HG03139 (cell line): Measurements from ENCODE around the gene ARMC12.

Source experiments
- ATAC-seq: cut with Tn5 transposase; IDR thresholded peaks from one replicate; pipeline ENCODE4 v1.9.1; 2021; ENCODE audit not compliant: unreplicated experiment

The ARMC12 gene

DNA sequence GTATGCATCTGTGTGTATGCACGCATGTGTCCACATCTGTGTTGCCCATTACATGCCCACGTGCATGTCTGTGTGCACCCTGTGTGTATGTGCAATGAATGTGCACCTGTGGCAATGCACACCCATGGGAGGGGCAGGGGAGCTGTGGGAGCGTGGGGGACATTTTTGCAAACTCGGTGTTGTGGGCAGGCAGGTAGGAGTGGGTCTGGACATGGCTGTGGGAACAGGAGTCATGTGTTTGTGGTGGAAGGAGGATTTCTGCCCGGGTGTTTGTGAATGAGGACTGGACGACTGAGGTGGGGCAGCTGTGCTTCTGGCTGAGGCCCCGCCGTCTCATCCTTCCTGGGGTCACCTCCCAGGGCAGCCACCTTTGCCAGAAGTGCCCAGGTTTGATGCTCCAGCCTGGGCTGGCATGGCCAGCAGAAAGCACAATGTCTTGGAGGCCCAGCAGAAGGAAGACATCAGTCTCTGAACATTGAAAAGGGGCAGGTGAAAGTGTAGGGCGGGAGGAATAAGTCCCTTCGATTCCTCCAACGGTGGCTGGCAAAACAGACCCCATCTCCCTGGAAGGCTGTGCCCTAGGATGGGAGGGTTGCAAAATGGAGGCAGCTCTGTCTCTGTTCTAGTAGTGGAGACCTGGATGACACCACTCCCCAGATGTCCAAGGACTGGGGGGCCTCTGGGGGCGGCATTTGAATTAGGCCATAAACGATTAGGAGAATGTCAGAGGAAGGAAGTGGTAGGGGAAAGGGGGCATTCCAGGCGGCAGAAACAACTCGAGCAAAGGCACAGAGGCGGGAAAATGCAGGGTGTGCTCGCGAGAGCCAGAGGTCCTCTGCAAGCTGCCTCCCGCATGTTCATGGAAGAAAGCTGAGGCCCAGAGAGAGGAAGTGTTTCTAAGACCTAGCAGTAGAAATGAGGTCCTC, 19.1 kb upstream of the ARMC12 start:
- no peak for ATAC-seq

DNA sequence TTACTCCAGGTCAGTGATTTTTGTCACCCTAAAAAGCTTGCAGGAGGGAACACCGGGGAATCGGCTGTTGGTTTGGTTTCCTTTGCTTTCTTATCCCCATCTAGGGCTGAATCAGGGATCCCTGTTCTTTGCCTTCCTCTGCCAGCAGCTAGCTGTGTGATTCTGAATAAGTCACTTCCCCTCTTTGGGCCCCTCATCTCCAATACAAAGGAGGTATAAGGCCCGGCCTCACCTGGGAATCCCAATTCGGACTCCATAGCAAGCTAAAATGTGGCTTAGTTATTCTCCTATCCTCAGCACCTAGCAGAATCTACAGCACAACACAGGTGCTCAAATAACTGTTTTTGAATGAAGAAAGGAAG, 18.5 kb upstream of the ARMC12 start:
- ATAC-seq = no peak

DNA sequence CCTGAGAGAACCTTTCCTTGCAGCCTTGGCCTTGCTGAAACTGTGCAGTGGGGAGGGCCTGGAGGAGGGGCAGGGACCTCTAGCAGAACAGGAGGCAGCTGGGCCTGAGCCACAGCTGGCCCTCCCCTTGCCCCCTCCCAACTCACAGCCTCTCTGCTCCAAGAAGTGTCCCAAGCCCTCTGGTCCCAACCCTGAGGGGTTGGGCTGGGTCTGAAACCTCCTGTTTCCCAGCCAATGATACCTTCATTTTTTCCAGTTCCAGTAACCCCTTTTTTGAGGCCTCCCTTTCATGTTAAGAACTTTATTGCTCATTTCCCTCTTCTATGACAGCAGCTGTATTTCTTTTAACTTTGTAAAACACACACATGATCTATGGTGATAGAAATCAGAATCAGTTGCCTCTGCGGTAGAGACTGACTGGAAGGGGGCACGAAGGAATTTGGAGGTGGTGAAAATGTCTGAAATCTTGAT, 17.9 kb upstream of the ARMC12 start:
- no peak for ATAC-seq

DNA sequence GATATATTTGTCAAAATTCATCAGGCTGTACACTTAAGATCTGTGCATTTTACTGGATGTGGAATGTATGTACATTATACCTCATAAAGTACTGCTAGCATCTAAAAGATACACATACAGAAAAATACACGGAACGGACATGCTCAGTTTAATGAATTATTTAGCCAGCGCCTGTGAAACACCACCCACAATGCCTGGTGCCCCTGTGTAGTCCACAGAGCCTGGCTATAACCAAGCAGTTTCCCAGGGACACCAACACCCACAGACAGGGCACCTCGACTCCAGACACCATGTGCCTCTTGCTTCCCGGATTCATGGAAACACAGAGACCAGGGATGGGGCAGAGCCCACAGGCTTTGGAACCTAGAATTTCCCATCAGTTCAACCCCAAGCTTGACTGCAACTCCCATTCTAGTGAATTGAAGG, 17.4 kb upstream of the ARMC12 start:
- peak; percentile 27 for ATAC-seq

DNA sequence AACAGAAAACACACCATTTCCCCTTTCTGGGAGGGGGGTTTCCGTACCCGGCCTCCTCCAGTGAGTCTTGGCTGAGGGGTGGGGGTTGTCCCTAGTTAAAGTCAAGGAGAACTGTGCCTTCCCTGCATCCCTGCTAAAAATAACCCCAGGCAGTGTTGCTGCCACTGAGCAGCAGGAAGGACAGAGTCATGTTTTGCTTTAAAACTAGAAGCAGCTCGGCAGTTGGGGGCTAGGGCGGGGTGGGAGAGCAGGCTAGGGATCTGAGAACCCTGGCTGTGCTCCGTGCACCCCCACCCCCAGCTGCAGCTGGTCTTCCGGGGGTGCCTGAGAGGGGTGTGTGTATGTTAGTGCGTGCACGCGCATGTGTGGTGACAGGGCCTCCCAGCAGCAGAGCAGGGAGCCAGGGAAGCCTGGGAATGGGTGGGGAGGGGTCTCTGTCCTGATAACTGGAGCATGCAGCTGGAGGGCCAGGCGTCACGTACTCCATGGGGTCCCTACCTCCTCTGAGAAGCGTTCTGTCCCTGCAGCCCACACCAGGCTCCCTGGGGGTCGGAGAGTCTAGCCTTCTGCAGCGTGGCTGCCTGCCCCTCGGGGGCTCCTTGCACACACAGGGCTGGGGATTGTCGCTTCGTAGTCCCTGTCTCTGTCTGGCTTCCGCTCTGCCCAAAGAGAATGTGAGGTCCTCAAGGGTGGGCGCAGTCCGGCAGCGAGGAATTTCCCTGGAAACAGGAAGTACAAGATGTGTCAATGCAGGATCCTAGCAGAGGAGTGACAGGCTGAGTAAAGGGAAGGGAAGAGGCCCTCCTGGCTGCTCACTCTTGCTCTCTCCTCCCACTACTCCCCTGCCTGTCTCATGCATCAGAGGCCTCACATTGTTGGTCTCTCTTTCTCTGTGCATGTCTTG, 16.8 kb upstream of the ARMC12 start:
- peak; percentile 66 for ATAC-seq

DNA sequence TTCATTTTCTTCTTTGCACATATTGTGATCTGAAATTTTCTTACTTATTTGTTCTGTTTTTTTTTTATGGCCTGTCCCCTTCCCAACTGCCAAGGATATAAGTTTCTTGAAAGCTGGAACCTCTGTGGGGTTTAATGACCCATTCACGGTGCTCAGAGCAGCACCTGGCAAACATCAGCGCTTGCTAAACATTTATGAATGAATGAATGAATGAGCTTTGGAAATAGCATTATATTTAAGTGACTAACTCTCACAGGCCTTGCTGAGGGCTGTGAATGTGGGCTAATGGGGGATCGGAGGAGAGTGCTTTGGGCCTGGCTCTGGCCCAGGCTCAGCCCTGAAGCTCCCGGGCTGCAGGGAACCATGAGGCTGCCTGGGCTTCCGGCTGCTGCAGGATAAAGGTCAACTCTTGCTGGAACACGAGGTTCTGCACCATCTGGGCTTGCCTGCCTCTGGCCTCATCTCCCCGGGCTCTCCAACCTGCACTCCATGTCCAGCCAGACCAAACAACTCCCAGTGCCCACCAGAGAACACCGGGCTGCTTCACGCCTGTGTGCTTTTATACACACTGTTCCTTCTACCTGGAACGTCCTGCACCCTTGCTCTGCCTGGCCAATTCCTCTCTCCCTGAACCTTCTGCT, 14.6 kb upstream of the ARMC12 start:
- no peak for ATAC-seq

DNA sequence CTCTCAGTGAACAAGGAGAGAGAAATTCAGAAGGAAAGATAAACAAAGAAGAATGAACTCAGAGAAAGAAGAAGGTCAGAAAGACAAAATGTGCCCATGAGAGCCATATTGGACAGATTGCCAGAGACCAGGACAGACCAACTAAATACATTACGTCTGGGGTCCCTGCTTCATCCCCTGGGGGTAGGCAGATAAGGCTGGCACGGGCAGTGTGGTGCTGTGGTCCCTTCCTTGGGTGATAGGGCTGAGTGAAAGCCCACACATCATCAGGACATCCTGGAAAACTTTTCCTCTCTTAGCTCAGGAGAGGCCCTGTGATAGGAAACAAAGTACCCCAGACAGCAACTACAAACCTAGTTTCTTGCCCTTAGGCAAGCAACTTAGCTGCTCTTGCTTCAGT, 13.2 kb upstream of the ARMC12 start:
- no peak for ATAC-seq

DNA sequence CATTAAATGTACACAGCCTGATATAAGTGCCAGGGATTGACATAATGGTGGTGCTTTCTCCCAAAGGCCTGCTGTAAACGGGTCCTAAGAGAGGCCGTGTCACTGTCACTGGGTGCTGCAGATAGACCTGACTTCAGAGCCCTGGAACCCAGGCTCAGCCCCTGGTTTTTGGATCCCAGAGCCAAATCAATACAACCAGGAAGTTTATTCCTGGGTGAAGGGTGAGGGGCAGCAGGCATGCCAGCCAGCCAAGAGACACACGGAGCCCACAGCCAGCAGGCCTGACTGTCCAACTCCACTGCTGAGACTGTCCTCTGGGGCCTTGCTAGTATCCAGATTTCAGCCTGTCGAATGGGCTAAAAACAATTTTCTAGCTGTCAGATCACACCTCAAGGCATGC, 12.8 kb upstream of the ARMC12 start:
- no peak for ATAC-seq

DNA sequence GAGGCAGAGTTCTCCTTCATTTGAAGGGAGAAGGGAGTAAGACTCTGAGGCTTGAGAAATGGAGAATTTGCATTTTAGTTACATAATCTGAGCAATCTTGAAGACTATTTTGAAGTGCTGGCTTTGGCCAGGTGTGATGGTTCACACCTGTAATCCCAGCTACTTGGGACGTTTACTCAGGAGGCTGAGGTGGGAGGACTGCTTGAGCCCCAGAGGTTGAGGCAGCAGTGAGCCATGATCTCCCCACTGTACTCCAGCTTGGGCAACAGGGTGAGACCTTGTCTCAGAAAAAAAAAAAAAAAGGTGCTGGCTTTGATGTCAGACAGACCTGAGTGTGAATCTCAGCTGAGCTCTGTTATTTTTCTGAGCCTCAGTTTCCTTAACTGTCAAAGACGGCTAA, 12.4 kb upstream of the ARMC12 start:
- ATAC-seq = no peak

DNA sequence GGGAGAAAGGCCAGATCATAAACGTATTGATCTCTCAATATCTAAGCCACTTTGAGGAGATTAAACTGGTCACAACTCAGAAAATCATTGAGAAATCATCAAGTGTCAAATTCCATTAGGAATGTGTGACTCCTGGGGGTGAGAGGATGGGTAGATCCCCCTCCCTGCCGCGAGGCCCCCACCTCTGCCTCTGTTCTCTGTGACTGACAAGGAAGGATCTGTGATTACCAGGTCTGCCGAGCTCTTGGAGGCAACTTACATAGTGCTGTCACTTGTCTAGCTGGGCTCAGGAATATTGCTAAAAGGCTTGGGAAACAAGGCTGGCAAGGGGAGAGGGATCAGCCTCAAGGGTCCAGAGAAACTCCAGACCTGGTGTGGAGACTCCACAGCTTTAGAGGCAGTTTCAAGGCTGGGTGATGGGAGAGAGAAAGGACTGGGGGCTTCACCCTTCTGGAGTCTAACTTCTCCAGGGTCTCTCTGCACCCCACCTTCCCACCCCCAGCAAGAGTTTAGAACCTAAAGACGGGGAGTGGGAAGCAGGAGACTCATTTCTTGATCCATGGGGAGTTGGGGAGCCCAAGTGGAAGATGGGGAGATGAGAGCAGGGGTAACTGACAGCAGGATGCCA, 11.6 kb upstream of the ARMC12 start:
- no peak for ATAC-seq

DNA sequence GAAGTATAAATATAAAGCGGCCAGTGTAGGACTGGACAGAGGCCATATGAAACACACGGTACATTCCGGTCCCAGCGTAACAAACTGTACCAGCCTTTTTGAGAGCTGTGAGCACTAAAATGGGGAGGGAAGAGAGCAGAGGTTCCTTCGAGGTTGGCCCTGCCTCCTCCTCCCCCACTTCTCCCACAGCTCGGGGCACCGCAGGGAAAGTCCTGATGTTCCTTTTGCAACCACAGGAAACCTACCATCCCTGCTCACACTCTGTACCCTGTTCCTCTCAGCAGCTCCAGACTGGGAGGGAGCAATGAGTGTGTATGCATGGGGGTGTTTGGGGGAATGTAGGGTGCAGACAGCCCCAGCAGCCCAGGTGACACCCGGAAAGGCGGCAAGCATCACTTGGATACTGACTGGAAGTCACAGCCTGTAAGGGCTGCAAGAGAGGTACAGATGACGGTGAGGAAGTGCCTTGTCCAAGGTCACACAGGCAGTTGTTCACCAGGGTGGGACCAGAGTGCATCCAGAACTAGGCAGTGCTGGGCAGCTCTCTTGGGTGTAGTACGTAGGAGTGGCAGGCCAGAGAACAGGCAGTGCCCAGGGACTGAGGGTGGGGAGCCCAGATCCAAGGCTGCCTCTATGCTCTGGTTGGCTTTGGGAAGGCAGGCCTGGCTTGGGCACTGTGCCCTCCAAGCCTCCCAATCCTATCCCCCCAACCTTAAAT, 11.0 kb upstream of the ARMC12 start:
- no peak for ATAC-seq

DNA sequence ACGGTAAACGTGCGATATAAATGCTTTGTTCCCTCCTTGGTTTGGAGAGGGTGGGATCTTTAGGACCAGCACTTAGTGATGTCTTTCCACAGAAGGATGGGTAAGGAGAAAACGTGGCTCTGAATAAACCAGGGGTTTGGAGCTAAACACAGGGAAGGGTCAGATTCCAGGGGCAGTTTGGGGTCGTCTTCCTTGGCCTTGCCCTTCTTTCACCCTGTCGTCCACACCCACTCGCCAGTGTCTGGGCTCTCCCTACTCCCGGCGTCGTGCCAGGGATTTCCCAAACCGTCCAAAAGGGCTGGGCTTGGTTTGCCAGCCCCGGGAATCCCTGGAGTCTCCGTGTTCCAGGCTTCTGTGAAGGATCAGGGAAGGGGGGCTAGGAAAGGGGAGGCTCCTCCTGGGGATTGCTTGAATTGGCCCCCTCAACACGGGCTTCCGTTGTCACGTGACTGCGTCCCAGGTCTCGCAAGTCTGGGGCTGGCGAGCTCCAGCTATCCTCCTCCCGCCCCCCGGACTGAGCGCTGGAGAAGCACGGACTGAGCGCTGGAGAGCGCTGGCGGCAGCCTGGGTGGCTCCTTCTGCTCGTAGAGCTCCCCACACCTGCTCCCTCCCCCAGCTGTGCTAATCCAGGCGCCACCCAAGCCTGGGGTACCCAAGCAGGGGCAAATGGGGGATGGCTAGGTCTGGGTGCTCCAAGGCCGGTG, 9.4 kb upstream of the ARMC12 start:
- no peak for ATAC-seq

DNA sequence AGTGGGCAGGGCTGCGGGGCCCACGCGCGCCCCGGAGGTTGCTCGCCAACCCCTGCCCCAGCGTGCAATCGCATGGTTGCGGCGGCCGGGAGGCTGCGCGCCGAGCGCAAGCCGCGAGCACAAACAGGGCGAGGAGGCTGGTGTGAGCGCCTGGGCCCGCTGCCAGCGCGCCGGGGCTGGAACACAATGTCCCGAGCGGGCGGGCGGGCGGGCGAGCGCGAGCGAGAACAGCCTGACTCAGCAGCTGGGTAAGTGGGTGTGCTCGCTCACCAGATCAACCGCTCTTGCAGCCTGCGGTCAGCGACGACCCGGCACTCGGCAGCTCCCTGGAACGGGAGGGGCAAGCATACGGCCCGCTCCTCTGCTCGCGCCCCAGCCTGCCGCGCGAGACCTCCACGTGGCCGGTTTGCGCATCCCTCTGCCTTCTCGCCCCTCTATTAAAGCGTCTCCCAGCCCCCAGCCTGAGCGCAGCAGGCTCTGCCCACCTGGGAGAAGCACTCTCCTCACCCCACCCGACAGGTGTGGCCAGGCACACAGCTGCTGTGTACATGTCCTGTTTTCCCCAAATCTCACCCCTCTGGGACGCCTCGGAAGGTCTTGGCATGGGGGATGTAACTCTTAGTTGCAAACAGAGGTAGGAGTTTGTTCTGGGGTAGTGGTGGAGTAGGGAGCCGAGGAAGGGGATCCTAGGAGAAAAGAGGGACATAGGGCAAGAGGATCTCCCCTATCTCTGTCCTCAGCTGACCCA, 8.7 kb upstream of the ARMC12 start:
- no peak for ATAC-seq

DNA sequence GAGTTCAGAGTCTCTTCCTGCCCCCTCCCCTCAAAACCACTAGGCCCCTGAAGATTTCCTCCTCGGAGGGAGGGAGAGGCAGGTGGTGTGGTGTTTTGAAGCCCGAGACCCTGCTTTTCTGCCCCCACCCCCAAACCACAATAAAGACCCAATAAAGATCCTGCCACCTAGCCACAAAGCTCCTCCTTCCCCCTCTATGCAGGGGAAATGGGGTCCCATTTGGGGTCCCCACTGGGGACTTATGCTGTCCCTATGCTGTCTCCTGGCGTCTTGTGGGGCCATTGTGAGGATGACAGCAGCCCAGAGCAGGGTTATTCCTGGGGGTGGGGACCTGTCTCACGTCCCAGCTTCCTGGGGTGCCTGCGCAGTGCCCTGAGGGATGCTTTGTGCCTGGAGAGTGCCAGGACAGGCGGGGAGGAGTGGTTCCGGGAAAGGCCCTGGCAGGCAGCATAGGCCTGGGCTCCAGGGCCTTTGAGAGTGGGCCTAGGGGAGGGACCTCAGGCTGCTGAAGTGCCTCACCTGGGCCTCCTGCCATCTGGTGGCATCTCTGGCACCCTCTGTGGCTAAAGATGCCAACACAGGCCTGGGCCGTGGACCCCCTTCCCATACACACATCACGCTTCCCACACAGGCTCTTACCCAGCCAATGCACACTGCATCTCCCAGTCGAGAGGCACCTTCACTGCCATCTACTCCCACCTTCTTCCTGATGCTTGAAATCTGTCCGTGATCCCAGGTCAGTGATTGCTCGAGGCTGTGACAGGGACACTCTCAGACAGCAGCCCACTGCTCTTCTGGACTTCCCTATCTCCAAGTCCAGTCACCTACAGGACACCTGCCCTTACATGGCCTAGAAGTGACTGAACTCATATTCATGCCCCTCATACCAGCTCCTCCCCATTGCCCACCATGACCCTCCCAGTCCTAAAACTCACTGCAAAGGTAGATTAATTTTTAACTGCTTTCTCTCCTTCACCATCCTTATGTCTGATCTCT, 7.9 kb upstream of the ARMC12 start:
- ATAC-seq = no peak

DNA sequence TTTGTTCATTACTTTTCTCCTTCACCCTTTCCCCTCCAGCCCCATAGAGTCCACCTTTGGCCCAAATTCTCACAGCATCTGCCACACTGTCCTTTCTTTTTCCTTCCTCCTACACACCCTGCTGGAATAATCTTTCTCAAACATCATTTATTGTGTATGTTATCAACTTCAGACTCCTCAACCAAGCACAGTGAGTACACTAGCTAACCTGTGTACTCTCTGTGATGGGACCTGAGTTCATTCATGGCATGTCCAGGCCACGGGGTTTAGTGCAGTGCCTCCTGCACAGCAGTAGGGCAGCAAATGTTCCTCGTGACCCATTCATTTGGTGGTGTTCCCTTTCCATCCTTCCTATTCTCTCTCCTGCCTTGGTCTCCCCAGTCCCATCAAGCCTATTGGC, 7.1 kb upstream of the ARMC12 start:
- no peak for ATAC-seq

DNA sequence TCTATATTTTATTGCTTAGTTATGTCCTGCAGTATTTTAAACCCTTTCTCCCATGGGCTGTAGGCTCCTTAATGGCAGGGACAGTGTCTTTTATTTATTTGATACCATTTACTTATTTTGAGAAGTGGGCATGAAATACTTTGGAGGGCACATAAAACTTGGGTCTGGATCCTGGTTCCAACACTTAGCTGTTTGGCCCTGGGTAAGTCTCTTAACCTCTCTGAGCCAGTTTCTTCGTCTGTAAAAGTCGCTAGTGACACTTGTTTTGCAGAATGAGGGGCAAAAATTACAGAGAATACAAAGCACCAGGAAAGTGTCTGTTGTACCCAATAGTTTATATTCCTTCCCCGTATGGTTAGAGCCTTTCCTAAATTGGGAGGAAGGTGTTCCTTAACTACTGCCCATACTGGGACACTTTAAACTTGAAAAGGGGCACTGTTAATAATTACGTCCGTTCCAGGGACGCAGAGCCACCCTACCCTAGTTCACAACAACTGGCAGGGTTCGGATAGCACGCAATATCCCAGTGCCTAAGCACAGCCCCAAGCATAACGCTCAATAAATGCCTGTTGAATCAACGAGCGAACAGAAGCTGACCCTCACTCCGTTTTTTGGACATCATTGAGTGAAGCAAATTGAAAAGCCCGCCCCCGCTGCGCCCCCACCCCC, 6.0 kb upstream of the ARMC12 start:
- no peak for ATAC-seq

DNA sequence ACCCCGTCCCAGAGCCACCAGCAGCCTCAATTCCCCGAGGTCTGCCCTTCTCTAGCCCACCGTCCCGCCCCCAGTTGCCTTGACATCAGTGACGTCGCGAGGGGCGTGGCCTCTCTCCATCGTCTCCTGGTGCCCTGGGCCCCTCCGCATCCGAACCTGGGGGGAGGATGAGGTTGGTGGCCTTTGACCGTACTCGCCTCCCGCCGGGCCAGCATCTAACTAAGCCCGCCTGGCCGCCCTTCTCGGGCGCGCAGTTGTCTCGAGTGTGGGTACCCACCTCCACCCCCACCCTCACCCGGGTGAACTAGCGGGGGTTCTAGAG, 5.5 kb upstream of the ARMC12 start:
- ATAC-seq = peak; percentile 40
